Ishikawa (cell line): ENCODE data around the gene KTN1.
A peak's percentile ranks its signal among the peaks of the same experiment; 100 is the strongest.

Experiments
- CEBPB ChIP-seq: IDR thresholded peaks from 2 replicates; pipeline ENCODE4 v1.6.1; 2012
- CREB1 ChIP-seq: IDR thresholded peaks from 2 replicates; pipeline ENCODE4 v1.6.1; 2012; ENCODE audit warnings: low read depth
- EGR1 ChIP-seq: IDR thresholded peaks from 2 replicates; pipeline ENCODE4 v1.6.1; 2012
- EP300 ChIP-seq: IDR thresholded peaks from 2 replicates; pipeline ENCODE4 v1.6.1; 2012; ENCODE audit warnings: borderline replicate concordance
- FOXM1 ChIP-seq: IDR thresholded peaks from 2 replicates; pipeline ENCODE4 v1.6.1; 2012; ENCODE audit warnings: low read depth, borderline replicate concordance
- MAX ChIP-seq: IDR thresholded peaks from 2 replicates; pipeline ENCODE4 v1.6.1; 2012
- NFIC ChIP-seq: IDR thresholded peaks from 2 replicates; pipeline ENCODE4 v1.6.1; 2012
- RAD21 ChIP-seq: IDR thresholded peaks from 2 replicates; pipeline ENCODE4 v1.6.1; 2012; ENCODE audit warnings: low read depth
- REST ChIP-seq: IDR thresholded peaks from 2 replicates; pipeline ENCODE4 v1.6.1; 2012; ENCODE audit warnings: low read depth, mild to moderate bottlenecking
- TAF1 ChIP-seq: IDR thresholded peaks from 2 replicates; pipeline ENCODE4 v1.6.1; 2012; ENCODE audit warnings: low read depth, mild to moderate bottlenecking
- TCF12 ChIP-seq: IDR thresholded peaks from 2 replicates; pipeline ENCODE4 v1.6.1; 2012; ENCODE audit warnings: low read depth
- TEAD4 ChIP-seq: IDR thresholded peaks from 2 replicates; pipeline ENCODE4 v1.6.1; 2012
- USF1 ChIP-seq: IDR thresholded peaks from 2 replicates; pipeline ENCODE4 v1.6.1; 2012
- YY1 ChIP-seq: IDR thresholded peaks from 2 replicates; pipeline ENCODE4 v1.6.1; 2012; ENCODE audit warnings: low read depth
- ZBTB7A ChIP-seq: IDR thresholded peaks from 2 replicates; pipeline ENCODE4 v1.6.1; 2012; ENCODE audit warnings: low read depth

The KTN1 gene

GRCh38 chr14:55580470-55581341, 699 bp downstream of the KTN1 start:
- no peak for TF ChIP-seq EP300
- TF ChIP-seq MAX: peak; percentile 10; the same call in 1 of the 2 replicates
- peak; percentile 31; the same call in 1 of the 2 replicates for TF ChIP-seq TAF1
- TF ChIP-seq USF1: no peak
- no peak for TF ChIP-seq EGR1
- TF ChIP-seq TCF12: no peak
- TF ChIP-seq REST: no peak
- no peak for TF ChIP-seq NFIC
- TF ChIP-seq YY1: peak; percentile 26; the same call in 1 of the 2 replicates
- TF ChIP-seq ZBTB7A: no peak; the same call in 1 of the 2 replicates
- no peak for TF ChIP-seq CREB1

- TF ChIP-seq EP300 (no peak), MAX (peak; percentile 4; the same call in 1 of the 2 replicates)
Measured at GRCh38 chr14:55581342-55581771, 1.4 kb downstream of the KTN1 start.

GRCh38 chr14:55582746-55583145, 2.7 kb downstream of the KTN1 start:
- TF ChIP-seq TCF12 (no peak), CEBPB (no peak), RAD21 (no peak), FOXM1 (no peak), EP300 (no peak), USF1 (no peak), CREB1 (no peak), MAX (no peak), ZBTB7A (no peak), TAF1 (no peak), NFIC (no peak), REST (no peak), YY1 (no peak), EGR1 (no peak), TEAD4 (no peak)

- TF ChIP-seq CEBPB: no peak
- no peak for TF ChIP-seq FOXM1
- no peak for TF ChIP-seq MAX
- no peak for TF ChIP-seq TCF12
- no peak for TF ChIP-seq EGR1
- TF ChIP-seq NFIC: no peak
Measured at GRCh38 chr14:55583942-55584468, 4.0 kb downstream of the KTN1 start.

GRCh38 chr14:55585854-55586253, 5.8 kb downstream of the KTN1 start:
- TF ChIP-seq USF1 (no peak), TCF12 (no peak), REST (no peak)
